ENCODE measurements around the gene MRPL54.

DNA sequence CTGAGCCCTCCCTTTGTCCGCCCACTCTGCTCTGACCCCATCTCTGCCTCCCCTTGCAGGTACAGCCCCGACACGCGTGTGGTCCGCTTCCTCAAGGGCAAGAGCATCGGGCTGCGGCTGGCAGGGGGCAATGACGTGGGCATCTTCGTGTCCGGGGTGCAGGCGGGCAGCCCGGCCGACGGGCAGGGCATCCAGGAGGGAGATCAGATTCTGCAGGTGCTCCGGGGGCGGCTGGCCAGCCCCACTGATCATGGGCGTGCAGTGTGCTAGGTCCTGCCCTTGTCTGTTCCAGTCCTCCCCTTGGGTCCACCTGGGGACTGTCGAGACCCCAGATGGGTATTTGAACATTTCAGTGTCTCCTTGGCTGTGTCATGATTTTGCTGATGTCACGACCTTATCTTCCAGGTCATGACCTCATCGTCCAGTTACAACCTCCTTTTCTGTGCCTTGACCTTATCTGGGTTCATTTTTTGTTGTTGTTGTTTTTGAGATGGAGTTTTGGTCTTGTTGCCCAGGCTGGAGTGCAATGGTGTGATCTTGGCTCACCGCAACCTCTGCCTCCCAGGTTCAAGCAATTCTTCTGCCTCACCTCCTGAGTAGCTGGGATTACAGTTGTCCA, 26.3 kb upstream of the MRPL54 start:
- no peak for TF ChIP-seq ZFX (IDR thresholded peaks at IDR 0.05)
- TF ChIP-seq, protein P1, sequence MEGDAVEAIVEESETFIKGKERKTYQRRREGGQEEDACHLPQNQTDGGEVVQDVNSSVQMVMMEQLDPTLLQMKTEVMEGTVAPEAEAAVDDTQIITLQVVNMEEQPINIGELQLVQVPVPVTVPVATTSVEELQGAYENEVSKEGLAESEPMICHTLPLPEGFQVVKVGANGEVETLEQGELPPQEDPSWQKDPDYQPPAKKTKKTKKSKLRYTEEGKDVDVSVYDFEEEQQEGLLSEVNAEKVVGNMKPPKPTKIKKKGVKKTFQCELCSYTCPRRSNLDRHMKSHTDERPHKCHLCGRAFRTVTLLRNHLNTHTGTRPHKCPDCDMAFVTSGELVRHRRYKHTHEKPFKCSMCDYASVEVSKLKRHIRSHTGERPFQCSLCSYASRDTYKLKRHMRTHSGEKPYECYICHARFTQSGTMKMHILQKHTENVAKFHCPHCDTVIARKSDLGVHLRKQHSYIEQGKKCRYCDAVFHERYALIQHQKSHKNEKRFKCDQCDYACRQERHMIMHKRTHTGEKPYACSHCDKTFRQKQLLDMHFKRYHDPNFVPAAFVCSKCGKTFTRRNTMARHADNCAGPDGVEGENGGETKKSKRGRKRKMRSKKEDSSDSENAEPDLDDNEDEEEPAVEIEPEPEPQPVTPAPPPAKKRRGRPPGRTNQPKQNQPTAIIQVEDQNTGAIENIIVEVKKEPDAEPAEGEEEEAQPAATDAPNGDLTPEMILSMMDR (conservative IDR thresholded peaks at IDR 0.05): no peak

Measured in C4-2B (cell line).